OCI-LY1 (cell line): Measurements from ENCODE around the gene PRKCH.

Experiments
- H2AFZ ChIP-seq: fragments of 200-600 bp; sonication (generic), shearing (Covaris generic); 2 replicates; pipeline ENCODE4 v1.6.0; 2014; ENCODE audit warnings: antibody characterized with exemption, mild to moderate bottlenecking, low read length
- H3F3A ChIP-seq: fragments of 200-600 bp; sonication (generic), shearing (Covaris generic); 2 replicates; pipeline ENCODE4 v1.6.0; 2014; ENCODE audit warnings: mild to moderate bottlenecking, antibody characterized with exemption, low read length, moderate library complexity; ENCODE audit not compliant: insufficient read depth
- H3K27ac ChIP-seq: fragments of 200-600 bp; sonication (generic); 2 replicates; pipeline ENCODE4 v1.5.1; 2014; ENCODE audit warnings: low read length, mixed run types, mild to moderate bottlenecking, low read depth; ENCODE audit not compliant: poor library complexity, severe bottlenecking
- H3K27me3 ChIP-seq: fragments of 200-600 bp; sonication (generic); 2 replicates; pipeline ENCODE4 v1.6.0; 2014; ENCODE audit warnings: antibody characterized with exemption, mild to moderate bottlenecking, low read length, moderate library complexity; ENCODE audit not compliant: insufficient read depth
- H3K36me3 ChIP-seq: fragments of 200-600 bp; sonication (generic); 2 replicates; pipeline ENCODE4 v1.6.1; 2014; ENCODE audit warnings: mild to moderate bottlenecking, antibody characterized with exemption, low read length, moderate library complexity, mixed read lengths; ENCODE audit not compliant: insufficient read depth
- H3K4me1 ChIP-seq: fragments of 200-600 bp; sonication (generic); 2 replicates; pipeline ENCODE4 v1.5.1; 2014; ENCODE audit warnings: mild to moderate bottlenecking, low read length, moderate library complexity; ENCODE audit not compliant: insufficient read depth, severe bottlenecking
- H3K4me2 ChIP-seq: fragments of 200-600 bp; sonication (generic), shearing (Covaris generic); 2 replicates; pipeline ENCODE4 v1.6.1; 2014; ENCODE audit warnings: low read length
- H3K4me3 ChIP-seq: fragments of 200-600 bp; sonication (generic); 2 replicates; pipeline ENCODE4 v1.5.1; 2014; ENCODE audit warnings: low read length, low read depth, mild to moderate bottlenecking, mixed read lengths; ENCODE audit not compliant: poor library complexity, severe bottlenecking
- H3K79me2 ChIP-seq: fragments of 200-600 bp; shearing (Covaris generic); 2 replicates; pipeline ENCODE4 v1.6.1; 2016; ENCODE audit warnings: mixed run types, low read length, mixed read lengths; ENCODE audit not compliant: insufficient read depth
- H3K9ac ChIP-seq: fragments of 200-600 bp; sonication (generic), shearing (Covaris generic); 2 replicates; pipeline ENCODE4 v1.6.1; 2014; ENCODE audit warnings: mild to moderate bottlenecking, low read length, mixed read lengths
- H3K9me2 ChIP-seq: fragments of 200-600 bp; sonication (generic), shearing (Covaris generic); 2 replicates; pipeline ENCODE4 v1.6.1; 2014; ENCODE audit warnings: low read depth, mild to moderate bottlenecking, low read length, mixed read lengths
- H3K9me3 ChIP-seq: fragments of 200-600 bp; shearing (Covaris generic); 2 replicates; pipeline ENCODE4 v1.6.1; 2014; ENCODE audit warnings: low read length, mixed read lengths
- H4K20me1 ChIP-seq: fragments of 200-600 bp; sonication (generic), shearing (Covaris generic); 2 replicates; pipeline ENCODE4 v1.6.0; 2016; ENCODE audit warnings: mild to moderate bottlenecking, low read length; ENCODE audit not compliant: insufficient read depth
- EZH2 ChIP-seq: fragments of 200-600 bp; sonication (generic), shearing (Covaris generic); IDR thresholded peaks from 2 replicates; pipeline ENCODE4 v1.8.0; 2017; ENCODE audit warnings: borderline replicate concordance, mixed run types, mild to moderate bottlenecking, antibody characterized with exemption, low read length, moderate library complexity, mixed read lengths
- TF ChIP-seq, protein P1 (sequence below): fragments of 200-600 bp; sonication (generic), shearing (Covaris generic); IDR thresholded peaks from 2 replicates; pipeline ENCODE4 v1.5.1; 2017; ENCODE audit warnings: mild to moderate bottlenecking, antibody characterized with exemption, low read length, moderate library complexity, mixed read lengths

PRKCH gene

DNA sequence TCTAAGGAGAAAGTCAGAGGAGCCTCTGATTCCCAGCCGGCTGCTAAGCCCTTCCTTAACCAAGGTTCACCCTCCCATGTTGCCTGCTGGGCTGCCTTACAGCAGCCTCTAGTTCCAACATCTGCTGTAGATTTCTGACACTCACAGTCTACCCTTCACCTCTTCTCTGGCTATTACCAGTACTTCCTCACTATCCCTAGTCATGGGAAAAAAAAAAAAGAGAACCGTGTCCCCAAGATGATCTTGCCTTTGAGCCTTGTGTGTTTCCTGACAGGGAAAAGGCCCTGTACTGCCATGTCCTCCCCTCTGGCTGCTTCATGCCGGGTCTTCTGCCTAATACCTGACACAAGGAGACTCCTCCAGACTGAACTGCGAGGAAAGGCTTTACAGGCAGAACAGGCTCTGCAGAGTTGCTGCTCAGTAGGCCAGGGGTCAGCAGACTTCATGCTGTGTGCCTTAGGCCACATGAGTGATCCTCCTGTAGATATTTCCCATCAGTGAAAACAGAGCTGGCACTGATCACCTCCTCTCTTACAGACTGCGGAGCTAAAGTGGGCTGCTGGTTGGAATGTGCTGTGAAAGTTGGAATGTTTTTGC, 46.8 kb downstream of the PRKCH start:
- no peaks in the 10 kb centered on the region for H3K36me3 ChIP-seq
- no peaks in the 10 kb centered on the region for H4K20me1 ChIP-seq
- H2AFZ ChIP-seq = no peak overlapping the region
- no peaks in the 10 kb centered on the region for H3K27me3 ChIP-seq
- TF ChIP-seq, protein P1, sequence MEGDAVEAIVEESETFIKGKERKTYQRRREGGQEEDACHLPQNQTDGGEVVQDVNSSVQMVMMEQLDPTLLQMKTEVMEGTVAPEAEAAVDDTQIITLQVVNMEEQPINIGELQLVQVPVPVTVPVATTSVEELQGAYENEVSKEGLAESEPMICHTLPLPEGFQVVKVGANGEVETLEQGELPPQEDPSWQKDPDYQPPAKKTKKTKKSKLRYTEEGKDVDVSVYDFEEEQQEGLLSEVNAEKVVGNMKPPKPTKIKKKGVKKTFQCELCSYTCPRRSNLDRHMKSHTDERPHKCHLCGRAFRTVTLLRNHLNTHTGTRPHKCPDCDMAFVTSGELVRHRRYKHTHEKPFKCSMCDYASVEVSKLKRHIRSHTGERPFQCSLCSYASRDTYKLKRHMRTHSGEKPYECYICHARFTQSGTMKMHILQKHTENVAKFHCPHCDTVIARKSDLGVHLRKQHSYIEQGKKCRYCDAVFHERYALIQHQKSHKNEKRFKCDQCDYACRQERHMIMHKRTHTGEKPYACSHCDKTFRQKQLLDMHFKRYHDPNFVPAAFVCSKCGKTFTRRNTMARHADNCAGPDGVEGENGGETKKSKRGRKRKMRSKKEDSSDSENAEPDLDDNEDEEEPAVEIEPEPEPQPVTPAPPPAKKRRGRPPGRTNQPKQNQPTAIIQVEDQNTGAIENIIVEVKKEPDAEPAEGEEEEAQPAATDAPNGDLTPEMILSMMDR = no peak
- TF ChIP-seq EZH2 = no peak
- H3K9me2 ChIP-seq = no peaks in the 10 kb centered on the region
- H3K79me2 ChIP-seq = no peaks in the 10 kb centered on the region
- no peak overlapping the region for H3K4me2 ChIP-seq
- H3K9me3 ChIP-seq = no peaks in the 10 kb centered on the region
- no peak overlapping the region for H3K27ac ChIP-seq
- H3F3A ChIP-seq = no peaks in the 10 kb centered on the region
- no peak overlapping the region for H3K9ac ChIP-seq
- no peak overlapping the region for H3K4me3 ChIP-seq
- H3K4me1 ChIP-seq = no peaks in the 10 kb centered on the region

DNA sequence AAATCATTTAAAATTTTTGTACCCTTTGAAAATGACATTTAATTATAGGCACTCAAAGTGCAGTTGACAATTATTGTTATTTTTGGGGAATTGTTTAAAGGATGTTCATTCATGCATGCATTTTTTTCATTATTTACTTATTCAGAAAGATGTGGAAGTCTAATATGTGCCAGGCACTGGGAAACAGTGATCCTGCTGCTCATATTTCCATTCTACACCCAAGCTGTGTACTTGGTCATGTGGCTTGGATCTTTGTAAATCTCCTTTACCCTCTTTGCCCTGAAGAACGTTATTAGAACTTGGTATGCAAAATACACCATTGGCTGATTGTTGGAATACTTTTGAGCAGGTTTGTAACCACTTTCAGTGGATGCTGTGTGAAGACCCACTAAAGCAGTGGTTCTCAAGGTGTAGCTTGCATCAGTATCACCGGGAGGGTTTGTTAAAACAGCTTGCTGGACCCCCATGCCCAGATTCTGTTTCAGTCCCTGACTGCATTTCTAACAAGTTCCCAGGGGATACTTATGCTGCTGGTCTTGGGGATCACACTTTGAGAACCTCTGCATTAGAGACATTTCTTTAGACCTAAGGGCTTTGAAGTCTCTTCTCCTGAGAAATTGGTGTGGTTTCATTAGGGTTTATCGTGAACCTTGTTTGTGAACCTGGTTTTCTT, 47.5 kb downstream of the PRKCH start:
- no peaks in the 10 kb centered on the region for H3K4me1 ChIP-seq
- no peaks in the 10 kb centered on the region for H4K20me1 ChIP-seq
- no peak overlapping the region for H2AFZ ChIP-seq
- H3K79me2 ChIP-seq = no peaks in the 10 kb centered on the region
- no peaks in the 10 kb centered on the region for H3K9me2 ChIP-seq
- 0 out of 2 replicates have a peak, but pooled peaks cover under 1% of the 10 kb centered on the region for H3K9me3 ChIP-seq
- no peak overlapping the region for H3K9ac ChIP-seq
- no peaks in the 10 kb centered on the region for H3K27me3 ChIP-seq
- H3K4me2 ChIP-seq = no peak overlapping the region
- no peaks in the 10 kb centered on the region for H3F3A ChIP-seq
- no peak overlapping the region for H3K27ac ChIP-seq
- TF ChIP-seq, protein P1 = no peak
- no peak for TF ChIP-seq EZH2
- no peak overlapping the region for H3K4me3 ChIP-seq
- H3K36me3 ChIP-seq = no peaks in the 10 kb centered on the region

DNA sequence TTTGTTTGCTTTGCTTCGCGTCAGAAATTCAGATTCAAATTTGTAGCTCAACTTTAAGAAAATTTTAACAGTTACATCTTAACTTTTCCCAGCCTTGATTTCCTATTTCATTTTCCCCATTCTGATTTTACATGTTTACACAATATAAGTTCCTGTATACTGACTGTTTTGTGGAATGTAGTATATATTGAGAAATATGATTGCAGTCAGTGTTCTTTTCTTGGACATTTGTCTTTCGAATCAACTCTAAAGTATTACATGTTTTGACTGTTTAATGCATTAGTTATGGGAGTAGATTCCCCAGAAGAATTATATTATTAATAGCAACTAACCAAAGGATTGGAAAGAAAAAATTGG, 48.1 kb downstream of the PRKCH start:
- Histone ChIP-seq H3K4me1 (no peaks in the 10 kb centered on the region), H3K36me3 (no peaks in the 10 kb centered on the region), H4K20me1 (no peaks in the 10 kb centered on the region), H3K9me2 (no peaks in the 10 kb centered on the region), H3K27ac (no peak overlapping the region), H3K79me2 (no peaks in the 10 kb centered on the region), H3K4me2 (no peak overlapping the region), H2AFZ (no peak overlapping the region), H3F3A (no peaks in the 10 kb centered on the region), H3K27me3 (no peaks in the 10 kb centered on the region), H3K9ac (no peak overlapping the region), H3K9me3 (peaks cover 4% of the 10 kb centered on the region; the same call in 1 of the 2 replicates), H3K4me3 (no peak overlapping the region)
- no peak for TF ChIP-seq EZH2
- TF ChIP-seq, protein P1 = no peak
